Endometrial microvascular endothelial cells (primary cell): ENCODE measurements around the gene NUDT22. TPM values are rescaled to one million over a fixed set of nuclear protein-coding genes. Genes with fewer than 3 reads are reported as not detected.

Experiments used
- in situ Hi-C: cut with HindIII; loops from 2 replicates; pipeline ENCODE4 v1.10.0; 2017; ENCODE audit warnings: low sequenced_read_pairs, low pct_unique_long_range_greater_than_20kb; ENCODE audit errors: inconsistent ontology term
- total RNA-seq: library from RNA; depleted of rRNA; stranded (reverse); fragments of >200 nt; gene quantifications from one replicate; pipeline ENCODE4 v1.2.3, GENCODE V29; 2015; ENCODE audit errors: inconsistent ontology term

The NUDT22 gene
- total RNA-seq, 1 donor from 2014 or later, result 61.4 TPM

- in situ Hi-C loops, result loop anchor here (10.0 kb wide), 1 partner anchor 200 kb away; no protein-coding TSS in a partner anchor
Observed at GRCh38 chr11:64204464-64204989, 21.5 kb upstream of the NUDT22 start.

- in situ Hi-C loops, result loop anchor here (10.0 kb wide), 1 partner anchor 202 kb away; no protein-coding TSS in a partner anchor
Observed at GRCh38 chr11:64206457-64207255, 19.4 kb upstream of the NUDT22 start, which contains the start of gene FERMT3. Gene FERMT3, plus strand, starts transcription at chr11:64206721. Its CDS starts 644 bp downstream, at chr11:64207365.

DNA sequence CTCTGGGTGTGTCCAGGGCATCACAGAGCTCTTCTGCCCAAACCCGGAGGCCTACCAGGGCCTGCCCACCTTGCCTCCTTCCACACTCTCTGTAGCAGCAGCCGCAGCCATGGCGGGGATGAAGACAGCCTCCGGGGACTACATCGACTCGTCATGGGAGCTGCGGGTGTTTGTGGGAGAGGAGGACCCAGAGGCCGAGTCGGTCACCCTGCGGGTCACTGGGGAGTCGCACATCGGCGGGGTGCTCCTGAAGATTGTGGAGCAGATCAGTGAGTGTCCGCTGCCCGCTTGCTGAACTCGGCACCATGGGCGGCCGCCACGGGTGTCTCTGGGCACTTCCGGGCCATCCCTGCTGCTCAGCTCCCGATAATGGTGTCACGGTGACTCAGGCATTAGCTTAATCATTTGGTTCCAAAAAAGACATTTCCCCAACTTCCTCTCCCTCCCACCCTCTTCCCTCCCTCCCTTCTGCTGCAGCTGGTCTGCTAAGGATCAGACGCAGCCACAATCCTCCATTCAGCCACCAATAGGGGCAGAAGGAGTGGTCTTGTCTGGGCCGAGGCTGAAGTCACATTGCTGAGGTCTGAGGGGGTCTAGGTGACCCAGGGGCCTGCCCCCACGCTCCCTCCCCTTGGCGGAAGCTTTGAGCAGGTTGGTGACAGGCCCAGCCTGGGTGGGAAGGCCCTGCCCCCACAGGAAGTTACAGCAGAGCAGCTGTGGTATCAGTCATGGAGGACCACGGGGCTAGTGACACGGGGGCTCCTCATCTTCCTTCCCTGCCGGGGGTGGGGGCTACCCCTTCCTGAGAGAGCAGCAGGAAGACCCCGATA lies 18.6 kb upstream of the NUDT22 start:
- in situ Hi-C loops, result loop anchor here (10.0 kb wide), 1 partner anchor 203 kb away; no protein-coding TSS in a partner anchor

GRCh38 chr11:64208086-64208795 lies 17.8 kb upstream of the NUDT22 start:
- in situ Hi-C loops, result loop anchor here (10.0 kb wide), 1 partner anchor 203 kb away; no protein-coding TSS in a partner anchor

DNA sequence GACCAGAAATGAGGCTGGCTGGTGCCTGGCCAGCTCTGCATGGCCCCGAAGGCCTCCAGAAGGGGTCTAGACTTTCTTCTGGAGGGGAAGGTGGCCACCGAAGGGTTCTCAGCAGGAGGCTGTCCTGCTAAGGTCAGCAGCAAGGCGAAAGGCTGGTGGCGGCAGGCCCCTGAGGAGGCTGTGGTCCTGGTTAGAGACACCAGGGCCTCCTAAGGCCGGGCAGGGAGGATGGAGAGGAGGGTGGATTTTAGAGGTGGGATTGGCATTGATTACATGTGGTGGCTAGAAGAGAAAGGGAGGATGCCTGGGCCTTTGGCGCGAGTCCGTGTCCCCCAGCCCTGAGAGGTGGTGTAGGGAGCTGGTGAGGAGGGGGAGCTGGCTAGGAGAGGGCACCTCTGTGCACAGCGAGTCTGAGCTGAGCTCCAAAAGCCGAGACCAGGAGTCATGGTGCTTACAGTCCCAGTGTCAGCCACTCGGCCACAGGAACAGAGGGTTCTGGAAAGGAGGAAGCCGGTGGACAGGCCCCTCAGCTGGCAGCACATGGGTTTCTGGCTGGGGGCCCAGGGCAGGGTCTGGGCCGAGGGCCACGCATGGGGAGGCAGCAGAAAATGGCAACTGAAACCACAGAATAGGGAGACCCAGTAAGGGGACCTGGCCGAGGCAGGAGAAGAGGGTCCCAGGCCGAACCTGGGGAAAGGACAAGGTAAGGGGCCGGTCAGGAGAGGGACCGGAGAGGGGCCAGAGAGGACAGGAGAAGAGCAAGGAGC lies 17.1 kb upstream of the NUDT22 start:
- in situ Hi-C loops, result loop anchor here (10.0 kb wide), 1 partner anchor 204 kb away; no protein-coding TSS in a partner anchor

- in situ Hi-C loops, result loop anchor here (10.0 kb wide), 1 partner anchor 205 kb away; no protein-coding TSS in a partner anchor
Observed at GRCh38 chr11:64209563-64209843, 16.6 kb upstream of the NUDT22 start.

- in situ Hi-C loops, result no loop called here
Observed at GRCh38 chr11:64210301-64211020, 15.6 kb upstream of the NUDT22 start.

DNA sequence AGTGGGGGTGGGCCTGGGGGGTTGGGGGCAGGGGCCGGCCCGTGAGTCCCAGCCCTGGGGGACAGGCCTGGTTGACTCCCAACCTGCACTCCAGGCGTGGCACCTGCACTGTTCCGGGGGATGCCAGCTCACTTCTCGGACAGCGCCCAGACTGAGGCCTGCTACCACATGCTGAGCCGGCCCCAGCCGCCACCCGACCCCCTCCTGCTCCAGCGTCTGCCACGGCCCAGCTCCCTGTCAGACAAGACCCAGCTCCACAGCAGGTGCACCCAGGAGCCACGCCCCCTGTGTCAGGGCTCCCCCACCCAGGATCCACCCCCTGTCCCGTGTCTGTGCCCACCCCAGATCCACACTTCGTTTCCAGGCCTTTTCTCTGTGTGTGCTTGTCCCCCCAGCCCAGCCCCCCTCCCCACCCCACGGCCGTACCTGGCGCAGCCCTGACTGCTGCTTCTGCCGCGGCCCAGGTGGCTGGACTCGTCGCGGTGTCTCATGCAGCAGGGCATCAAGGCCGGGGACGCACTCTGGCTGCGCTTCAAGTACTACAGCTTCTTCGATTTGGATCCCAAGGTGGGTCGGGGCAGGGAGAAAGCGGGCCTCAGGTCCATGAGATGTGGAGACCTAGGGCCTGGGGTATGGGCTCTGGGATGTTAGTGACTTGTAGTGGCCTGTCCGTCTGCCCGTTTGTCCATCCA lies 14.7 kb upstream of the NUDT22 start:
- in situ Hi-C loops, result no loop called here

DNA sequence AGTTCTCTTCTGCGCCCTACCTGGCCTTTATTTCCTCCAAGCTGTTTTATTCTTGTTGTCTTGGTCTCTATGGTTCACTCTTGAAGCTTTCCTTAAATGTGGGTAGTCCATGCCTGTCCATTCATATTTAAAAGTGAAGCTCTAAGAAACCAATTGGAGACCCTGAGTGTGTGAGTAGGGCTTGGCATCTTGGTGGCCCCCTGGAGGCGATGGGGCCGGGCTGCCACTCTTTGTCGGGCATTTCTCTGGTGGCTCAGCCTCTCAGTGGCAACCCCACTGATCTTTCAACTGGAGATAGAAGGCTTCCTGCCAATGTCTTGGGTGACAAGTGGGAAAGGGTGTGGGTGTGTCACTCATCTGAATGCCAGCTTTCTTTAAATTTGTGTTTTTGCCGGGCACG lies 9.2 kb upstream of the NUDT22 start:
- in situ Hi-C loops, result no loop called here

- in situ Hi-C loops, result no loop called here
Observed at GRCh38 chr11:64218628-64219353, 7.3 kb upstream of the NUDT22 start.

DNA sequence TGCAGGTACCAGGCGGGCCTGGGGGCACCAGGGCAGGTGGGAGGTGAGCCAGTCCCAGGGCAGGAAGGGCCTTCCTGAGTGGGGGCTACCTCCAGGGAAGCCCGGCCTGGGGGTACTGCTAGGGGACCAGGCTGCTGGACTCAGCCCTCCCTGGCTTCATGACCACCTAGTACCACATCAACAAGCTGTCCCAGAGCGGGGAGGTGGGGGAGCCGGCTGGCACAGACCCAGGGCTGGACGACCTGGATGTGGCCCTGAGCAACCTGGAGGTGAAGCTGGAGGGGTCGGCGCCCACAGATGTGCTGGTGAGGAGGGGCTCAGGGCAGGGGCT lies 6.8 kb upstream of the NUDT22 start:
- in situ Hi-C loops, result no loop called here

DNA sequence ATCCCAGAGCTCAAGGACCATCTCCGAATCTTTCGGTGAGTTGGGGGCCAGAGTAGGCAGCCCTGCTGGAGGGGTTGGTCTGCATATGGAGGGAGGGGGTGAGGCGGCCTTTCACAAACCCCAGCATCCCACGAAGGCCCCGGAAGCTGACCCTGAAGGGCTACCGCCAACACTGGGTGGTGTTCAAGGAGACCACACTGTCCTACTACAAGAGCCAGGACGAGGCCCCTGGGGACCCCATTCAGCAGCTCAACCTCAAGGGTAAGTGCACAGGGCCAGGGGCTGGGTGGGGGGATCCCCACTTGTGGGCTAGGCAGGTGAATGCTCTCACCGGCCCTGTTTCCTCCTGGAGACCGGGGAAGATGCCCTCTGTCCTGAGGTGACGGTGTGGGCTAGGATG lies 6.3 kb upstream of the NUDT22 start:
- in situ Hi-C loops, result no loop called here

DNA sequence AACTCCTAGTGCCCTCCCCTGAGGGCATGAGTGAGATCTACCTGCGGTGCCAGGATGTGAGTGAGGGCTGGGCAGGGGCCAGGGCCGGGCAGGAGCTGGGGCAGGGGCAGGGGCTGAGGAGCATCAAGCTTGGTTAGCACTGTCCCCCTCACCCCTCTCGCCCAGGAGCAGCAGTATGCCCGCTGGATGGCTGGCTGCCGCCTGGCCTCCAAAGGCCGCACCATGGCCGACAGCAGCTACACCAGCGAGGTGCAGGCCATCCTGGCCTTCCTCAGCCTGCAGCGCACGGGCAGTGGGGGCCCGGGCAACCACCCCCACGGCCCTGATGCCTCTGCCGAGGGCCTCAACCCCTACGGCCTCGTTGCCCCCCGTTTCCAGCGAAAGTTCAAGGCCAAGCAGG lies 5.8 kb upstream of the NUDT22 start:
- in situ Hi-C loops, result no loop called here

DNA sequence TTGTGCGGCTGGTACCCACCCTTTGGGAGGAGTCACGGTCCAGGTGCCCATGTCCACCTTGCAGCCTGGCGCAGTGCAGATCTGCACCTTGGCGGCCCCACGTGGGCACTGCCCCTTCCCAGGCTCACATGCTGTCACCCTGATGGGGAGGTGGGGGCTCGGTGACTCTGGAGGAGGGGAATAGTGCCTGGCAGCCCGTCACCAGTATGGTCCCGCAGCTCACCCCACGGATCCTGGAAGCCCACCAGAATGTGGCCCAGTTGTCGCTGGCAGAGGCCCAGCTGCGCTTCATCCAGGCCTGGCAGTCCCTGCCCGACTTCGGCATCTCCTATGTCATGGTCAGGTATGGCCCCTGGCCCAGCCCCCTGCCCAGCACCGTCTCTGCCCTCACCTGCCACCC lies 5.3 kb upstream of the NUDT22 start:
- in situ Hi-C loops, result no loop called here

- in situ Hi-C loops, result no loop called here
Observed at GRCh38 chr11:64222651-64223000, 3.4 kb upstream of the NUDT22 start.

DNA sequence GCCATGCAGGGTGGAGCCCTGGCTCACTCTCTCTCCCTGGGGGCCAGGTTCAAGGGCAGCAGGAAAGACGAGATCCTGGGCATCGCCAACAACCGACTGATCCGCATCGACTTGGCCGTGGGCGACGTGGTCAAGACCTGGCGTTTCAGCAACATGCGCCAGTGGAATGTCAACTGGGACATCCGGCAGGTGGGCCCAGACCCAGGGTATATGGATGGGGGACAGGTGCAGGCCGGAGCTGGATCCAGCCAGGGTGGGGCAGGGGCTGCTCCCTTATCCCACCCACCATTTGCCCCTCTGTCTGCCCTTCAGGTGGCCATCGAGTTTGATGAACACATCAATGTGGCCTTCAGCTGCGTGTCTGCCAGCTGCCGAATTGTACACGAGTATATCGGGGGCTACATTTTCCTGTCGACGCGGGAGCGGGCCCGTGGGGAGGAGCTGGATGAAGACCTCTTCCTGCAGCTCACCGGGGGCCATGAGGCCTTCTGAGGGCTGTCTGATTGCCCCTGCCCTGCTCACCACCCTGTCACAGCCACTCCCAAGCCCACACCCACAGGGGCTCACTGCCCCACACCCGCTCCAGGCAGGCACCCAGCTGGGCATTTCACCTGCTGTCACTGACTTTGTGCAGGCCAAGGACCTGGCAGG lies 2.9 kb upstream of the NUDT22 start:
- in situ Hi-C loops, result no loop called here
